IPS-11a (cell line): Measurements from ENCODE around the gene LGALS12.

Experiments used
- H3K4me3 ChIP-seq: one replicate; pipeline ENCODE4 v1.5.1; 2013; ENCODE audit warnings: low read depth, low read length, control low read depth

The LGALS12 gene

GRCh38 chr11:63560506-63561180 lies 54.8 kb downstream of the LGALS12 start:
- no peak overlapping the region for H3K4me3 ChIP-seq

- no peak within 1 kb of the TSS for H3K4me3 ChIP-seq
Measured at GRCh38 chr11:63563201-63564055, 57.5 kb downstream of the LGALS12 start, which contains the start of gene PLAAT2. TSS of gene PLAAT2 (minus strand) at chr11:63563379. CDS start at chr11:63563324, 55 bp downstream.

GRCh38 chr11:63564056-63564774 lies 58.3 kb downstream of the LGALS12 start:
- H3K4me3 ChIP-seq, result no peak overlapping the region

GRCh38 chr11:63564784-63565350 lies 59.0 kb downstream of the LGALS12 start:
- H3K4me3 ChIP-seq, result no peak overlapping the region
